C4-2B (cell line): Measurements from ENCODE around the gene SH3GLB2.

ENCODE experiments used
- CTCF ChIP-seq: fragments of 450-650 bp; conservative IDR thresholded peaks from 2 replicates; pipeline ENCODE4 v1.5.1; 2017; ENCODE audit warnings: mild to moderate bottlenecking
- ZFX ChIP-seq: fragments of 450-650 bp; IDR thresholded peaks from 2 replicates; pipeline ENCODE4 v1.6.1; 2017

- TF ChIP-seq CTCF: no peak
- TF ChIP-seq ZFX: no peak
Measured at GRCh38 chr9:129073404-129073803, 45.3 kb upstream of the SH3GLB2 start.
